ENCODE results near the gene GALNT16. TPM values are rescaled to one million over a fixed set of nuclear protein-coding genes. Genes with fewer than 3 reads are reported as not detected.
"Not testable (repeated sequence)": the region's sequence is repeated elsewhere in the genome, so short reads cannot be mapped to it uniquely, and the experiment has no call there.

Gene GALNT16
- total RNA-seq, 1 donor from 2014 or later = 0.13 TPM

GRCh38 chr14:69285661-69286255 is 25.8 kb downstream of the GALNT16 start:
- DNase-seq (ENCODE audit: low read depth in 2 of 2) = no peak

DNA sequence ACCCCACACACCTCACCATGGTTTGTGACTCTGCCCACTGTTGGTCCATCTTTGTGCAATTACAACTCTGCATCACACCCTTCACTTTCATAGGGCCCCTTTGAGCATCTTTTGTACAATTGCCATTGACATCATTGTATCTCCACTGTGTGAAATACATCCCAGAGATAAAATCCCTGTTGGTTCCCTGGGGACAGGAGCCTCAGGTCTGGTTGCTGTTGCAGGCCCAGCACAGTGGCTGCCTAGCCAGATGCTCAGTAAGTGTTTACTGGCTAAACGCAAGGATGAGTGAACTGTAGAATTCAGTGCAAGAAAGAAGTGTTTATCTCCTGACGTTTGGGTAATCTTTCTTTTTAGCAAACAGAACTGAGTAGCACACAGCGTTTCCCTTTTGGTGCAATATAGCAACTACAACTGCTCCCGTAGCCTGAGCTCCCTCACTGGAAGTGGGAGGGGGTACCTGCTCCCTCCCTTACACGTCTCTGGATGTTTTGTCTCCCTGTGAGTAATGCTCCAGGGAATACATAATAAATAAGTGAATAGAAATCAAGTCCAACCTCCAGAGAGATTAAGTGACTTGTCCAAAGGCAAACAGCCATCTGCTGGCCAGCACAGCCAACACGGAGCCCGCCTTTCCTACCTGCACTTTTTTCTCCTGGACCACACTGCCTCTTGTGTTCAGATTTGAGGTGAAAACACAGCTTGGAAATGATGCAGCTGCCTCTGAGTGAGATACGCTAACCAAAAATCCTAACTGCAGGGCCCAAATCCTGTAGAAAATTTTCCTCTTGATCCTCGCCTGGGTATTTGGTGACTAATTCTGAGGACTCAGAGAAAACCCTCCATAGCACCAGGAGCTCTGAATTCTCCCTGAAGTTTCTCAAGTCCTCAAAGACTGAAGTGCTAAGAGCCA is 27.4 kb downstream of the GALNT16 start:
- DNase-seq (ENCODE audit: low read depth in 2 of 2) = no peak

DNA sequence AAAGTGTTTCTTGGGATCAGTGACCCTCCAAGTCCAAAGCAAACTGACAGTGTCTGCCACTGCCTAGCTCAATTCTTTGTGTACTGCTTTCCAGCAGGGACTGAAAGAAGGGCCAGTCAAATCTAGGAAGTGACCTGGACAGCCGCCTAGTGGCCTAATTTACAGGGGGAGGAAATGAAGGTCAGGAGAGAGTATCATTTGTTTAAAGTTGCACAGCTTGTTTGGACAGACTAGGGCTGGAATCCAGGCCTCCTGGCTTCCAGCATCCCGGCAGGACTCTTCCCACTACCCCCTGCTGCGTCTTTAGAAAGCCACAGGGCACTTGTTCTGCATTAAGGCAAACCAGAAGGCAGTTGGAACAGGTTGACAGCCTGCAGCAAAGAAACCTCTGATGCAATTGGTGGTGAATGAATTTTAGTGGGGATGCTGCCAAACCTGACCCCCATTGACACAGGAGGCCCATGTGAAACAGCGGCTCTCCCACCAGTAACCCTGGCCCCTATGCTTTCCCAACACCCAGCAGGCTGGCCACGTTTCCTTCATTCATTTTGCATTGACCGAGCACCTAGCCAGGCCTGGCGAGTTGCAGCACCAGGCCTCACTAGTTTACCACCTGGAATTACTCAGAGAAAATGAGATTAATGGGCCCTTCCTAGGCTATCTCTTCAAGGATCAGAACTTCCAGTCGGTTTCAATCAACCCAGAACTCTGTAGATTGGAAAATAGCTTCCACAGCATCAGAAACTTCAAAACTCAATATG is 28.2 kb downstream of the GALNT16 start:
- peak; percentile 26 to 46 for DNase-seq (ENCODE audit: low read depth in 2 of 2)

- no peak for DNase-seq (ENCODE audit: low read depth in 2 of 2)
These were observed 29.2 kb downstream of the GALNT16 start for GRCh38 chr14:69288956-69289705.

DNA sequence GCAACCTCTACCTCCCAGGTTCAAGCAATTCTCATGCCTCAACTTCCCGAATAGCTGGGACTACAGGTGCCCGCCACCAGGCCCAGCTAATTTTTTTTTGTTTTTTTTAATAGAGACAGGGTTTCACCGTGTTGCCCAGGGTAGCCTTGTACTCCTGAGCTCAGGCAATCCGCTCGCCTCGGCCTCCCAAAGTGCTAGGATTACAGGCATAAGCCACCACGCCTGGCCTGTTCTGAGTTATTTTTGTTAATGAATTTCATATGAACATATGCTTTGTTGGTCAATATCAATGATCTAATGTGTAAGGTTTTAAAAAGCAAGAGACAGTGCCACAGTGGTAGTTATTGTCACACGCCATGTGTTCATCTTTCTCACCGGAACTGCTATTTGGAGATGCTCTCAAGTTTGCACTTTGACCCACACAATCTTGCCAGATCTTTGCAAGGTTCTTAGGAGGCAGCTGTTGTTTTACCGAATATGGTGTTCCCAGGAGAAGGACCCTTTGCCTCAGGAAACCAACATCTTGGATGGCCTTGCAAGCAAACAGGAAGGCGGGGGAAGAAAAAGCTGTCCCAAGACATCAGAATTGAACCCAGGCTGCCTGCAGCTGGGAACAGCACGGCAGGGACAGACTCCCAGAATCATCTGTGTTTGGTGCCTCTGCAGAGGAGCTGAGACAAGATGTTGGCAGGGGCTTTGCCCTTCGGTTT is 30.0 kb downstream of the GALNT16 start:
- DNase-seq (ENCODE audit: low read depth in 2 of 2) = no peak

DNA sequence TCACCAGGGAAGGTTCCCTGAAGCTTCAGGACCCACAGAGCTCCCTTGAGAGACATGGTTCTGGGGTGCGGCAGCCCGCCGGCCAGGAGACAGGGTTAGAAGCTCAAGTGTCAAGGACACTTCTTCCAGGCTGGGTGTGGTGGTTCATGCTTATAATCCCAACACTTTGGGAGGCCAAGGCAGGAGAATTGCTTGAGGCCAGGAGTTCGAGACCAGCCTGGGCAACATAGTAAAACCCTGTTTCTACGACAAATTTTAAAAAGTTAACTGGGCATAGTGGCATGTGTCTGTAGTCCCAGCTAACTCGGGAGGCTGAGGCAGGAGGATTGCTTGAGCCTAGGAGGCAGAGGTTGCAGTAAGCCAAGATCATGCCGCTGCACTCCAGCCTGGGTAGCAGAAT is 30.9 kb downstream of the GALNT16 start:
- not testable (repeated sequence) for DNase-seq (ENCODE audit: low read depth in 2 of 2)

DNA sequence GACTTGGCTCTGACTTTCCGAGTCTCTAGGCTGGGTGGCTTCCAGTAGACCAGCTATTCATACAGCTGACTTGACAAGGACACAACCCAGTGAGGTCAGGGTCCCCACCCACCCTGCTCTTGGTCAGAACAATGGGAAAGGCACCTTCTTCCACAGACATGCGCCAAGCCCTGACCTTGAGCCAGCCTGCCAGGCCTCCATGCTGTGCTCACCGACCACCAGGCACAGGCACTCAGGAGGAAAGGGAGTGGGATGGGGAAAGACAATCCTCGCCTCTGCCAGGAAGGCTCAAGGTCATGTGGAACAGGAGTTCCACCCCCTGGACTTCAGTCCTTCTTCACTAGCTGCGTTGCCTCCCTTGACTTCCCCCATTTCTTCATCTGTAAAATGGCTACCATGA is 31.4 kb downstream of the GALNT16 start:
- no peak for DNase-seq (ENCODE audit: low read depth in 2 of 2)

GRCh38 chr14:69291891-69292561 is 32.1 kb downstream of the GALNT16 start:
- no peak for DNase-seq (ENCODE audit: low read depth in 2 of 2)

DNA sequence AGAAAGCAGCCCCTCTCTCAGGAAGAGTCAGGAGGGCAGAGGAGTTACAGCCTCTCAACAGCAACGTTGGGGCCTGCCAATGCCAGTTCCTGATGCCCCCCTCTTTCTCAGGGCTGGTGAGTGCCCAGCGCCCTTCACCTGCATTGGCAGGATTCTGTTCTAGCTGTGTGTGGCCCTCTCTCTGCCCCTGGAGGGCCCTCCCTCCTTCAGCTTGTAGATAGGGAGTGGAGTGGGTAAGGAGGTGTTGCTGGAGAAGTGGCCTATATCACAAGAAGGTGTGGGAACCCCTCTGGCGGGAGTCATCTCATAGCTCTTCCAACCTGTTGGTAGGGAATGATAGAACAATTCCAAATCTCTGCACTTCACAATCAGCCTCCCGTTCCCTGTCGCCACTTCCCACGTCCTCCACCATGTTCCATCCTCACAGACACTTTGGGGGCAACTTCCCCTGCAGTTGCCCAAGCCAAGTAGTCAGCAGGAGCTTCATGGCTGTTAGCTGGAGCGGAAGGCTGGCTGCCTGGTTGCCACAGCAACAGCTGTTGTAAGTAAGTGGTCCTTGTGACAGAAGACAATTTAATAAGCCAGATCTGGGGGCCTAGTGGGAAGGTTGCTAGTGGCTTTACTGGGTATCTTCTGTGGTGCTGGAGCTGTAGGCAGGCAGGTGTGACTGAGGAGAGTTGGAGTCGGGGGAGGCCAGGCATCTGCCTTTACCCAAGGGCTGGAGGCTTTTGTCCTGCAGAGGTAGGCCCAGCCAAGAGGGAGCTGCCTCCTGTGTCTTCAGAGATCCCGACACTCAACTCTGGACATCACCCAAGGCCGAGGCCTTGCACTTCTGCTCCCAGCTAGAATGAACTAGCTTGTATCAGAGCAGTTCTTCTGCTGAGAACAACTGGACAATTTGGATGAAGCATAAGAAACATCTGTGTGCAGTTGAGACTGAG is 38.4 kb downstream of the GALNT16 start:
- no peak for DNase-seq (ENCODE audit: low read depth in 2 of 2)

GRCh38 chr14:69299286-69300035 is 39.5 kb downstream of the GALNT16 start:
- no peak for DNase-seq (ENCODE audit: low read depth in 2 of 2)

GRCh38 chr14:69300601-69301221 is 40.8 kb downstream of the GALNT16 start:
- no peak for DNase-seq (ENCODE audit: low read depth in 2 of 2)

GRCh38 chr14:69303086-69303485 is 43.1 kb downstream of the GALNT16 start:
- DNase-seq (ENCODE audit: low read depth in 2 of 2) = no peak

- no peak for DNase-seq (ENCODE audit: low read depth in 2 of 2)
These were observed 52.6 kb downstream of the GALNT16 start for GRCh38 chr14:69312608-69313007.

DNA sequence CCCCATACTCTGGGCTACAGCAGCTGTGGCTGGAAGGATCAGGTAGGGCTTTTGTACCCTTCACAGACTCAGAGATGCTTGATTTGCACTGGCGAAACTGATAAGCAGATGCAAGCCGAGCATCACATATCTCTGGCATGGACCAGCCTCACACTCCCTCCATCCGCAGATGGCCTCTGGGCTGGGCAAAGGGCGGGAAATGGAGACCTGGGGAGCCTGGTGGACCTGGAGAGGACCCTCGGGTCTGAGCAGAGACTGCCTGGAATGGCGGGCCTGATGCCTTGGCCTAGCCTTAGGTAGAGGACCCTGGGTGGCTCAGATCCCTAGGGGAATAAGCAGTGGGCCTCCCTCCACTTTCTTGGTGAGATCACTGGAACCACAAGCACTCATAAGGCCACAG is 53.2 kb downstream of the GALNT16 start:
- no peak for DNase-seq (ENCODE audit: low read depth in 2 of 2)

- DNase-seq (ENCODE audit: low read depth in 2 of 2) = no peak
These were observed 54.4 kb downstream of the GALNT16 start for GRCh38 chr14:69314327-69314726.

- DNase-seq (ENCODE audit: low read depth in 2 of 2) = no peak
These were observed 55.3 kb downstream of the GALNT16 start for GRCh38 chr14:69315301-69315700.

DNA sequence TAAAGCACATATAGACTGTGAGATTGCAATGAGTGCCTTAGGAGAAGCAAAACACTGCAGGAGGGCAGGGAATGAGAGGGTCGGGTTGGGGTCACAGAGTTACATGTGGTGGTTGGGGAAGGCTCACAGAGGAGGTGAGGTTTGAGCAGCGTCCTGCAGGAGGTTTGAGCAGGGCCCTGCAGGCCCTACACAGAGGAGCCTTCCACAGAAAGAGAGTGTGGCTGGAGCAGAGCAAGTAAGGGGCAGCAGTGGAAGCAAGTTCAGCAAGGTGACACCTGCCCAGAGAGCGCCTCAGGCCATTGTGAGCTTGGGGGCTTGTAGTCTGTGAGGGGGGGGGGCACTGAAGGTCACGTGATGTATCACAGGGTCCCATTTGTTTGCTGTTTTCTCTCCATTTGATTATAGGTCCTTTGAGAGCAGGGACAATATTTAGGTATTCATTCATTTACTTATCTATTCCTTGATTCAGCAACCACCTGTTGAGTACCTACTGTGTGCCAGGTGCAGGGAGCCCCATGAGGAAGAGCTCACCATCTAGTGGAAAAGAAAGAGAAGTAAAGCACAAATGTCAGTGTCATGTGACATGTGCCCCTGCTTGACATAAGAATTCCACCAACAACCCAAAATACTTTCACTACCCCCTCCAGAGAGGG is 56.6 kb downstream of the GALNT16 start:
- no peak for DNase-seq (ENCODE audit: low read depth in 2 of 2)
